Measurements from ENCODE around the gene PLXNA3.
A peak's percentile ranks its signal among the peaks of the same experiment; 100 is the strongest.
"Not testable (repeated sequence)": the region's sequence is repeated elsewhere in the genome, so short reads cannot be mapped to it uniquely, and the experiment has no call there.

The PLXNA3 gene

GRCh38 chrX:154482786-154483185 is 24.7 kb downstream of the PLXNA3 start:
- no peak for DNase-seq

DNA sequence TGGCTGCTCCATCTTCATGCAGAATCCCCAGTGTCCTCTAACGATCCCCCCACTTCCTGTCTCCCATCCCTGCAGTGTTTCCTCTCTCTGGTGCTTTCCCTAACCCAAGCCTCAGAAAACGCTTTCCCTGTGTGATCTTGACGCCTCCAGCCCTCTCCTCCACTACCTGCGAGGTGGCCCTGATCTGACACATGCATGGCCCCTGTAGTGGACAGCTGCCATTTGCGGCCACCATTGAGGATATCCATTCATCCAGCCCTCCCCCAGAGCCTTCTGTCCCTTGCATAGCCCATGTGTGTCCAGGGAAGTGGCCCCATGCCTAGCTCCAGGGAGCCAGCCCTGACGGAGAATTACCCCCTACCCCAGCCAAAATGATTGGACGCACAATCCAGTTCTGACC is 25.2 kb downstream of the PLXNA3 start:
- DNase-seq = no peak

- DNase-seq = no peak
Measured at GRCh38 chrX:154484255-154485149, 26.4 kb downstream of the PLXNA3 start.

GRCh38 chrX:154485150-154486051 is 27.3 kb downstream of the PLXNA3 start:
- DNase-seq = no peak

GRCh38 chrX:154486052-154486395 is 27.9 kb downstream of the PLXNA3 start:
- DNase-seq = peak; percentile 29

- peak; percentile 65 for DNase-seq
Measured at GRCh38 chrX:154486396-154487207, 28.5 kb downstream of the PLXNA3 start, which contains the start of gene UBL4A. Gene UBL4A, minus strand, starts transcription at chrX:154486615. Its CDS starts 31 bp downstream, at chrX:154486584.

DNA sequence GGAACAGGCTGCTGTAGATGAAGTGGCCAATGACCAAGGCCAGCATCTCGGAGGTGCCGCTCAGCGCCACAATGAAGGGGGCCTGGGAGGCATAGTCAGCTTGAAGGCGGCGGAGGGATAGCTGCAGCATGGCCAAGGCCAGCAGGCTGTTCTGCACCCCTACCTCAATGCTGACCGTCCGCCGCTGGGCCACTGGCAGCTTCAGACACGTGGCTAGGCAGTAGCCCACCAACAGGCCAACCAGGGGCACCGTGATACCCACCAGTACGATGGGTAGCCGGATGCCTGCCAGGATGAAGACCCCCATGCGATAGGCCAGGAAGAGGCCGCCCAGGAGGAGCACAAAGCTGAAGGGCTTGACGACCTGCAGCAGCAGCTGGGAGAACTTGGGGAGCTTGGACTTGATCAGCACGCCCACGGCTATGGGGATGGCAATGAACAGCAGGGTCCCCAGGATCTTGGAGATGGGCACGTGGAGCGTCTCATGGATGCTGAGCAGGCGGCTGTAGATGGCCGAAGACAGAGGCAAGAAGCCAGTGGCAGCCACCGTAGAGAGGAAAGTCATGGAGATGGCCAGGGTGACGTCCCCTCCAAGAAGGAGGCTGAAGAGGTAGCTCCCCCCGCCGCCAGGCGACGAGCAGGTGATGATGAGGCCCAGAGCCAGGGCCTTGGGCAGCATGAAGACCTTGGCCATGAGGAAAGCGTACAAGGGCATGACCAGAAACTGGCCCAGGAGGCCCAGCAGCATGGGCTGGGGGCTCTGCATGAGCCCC is 29.6 kb downstream of the PLXNA3 start:
- no peak for DNase-seq

DNA sequence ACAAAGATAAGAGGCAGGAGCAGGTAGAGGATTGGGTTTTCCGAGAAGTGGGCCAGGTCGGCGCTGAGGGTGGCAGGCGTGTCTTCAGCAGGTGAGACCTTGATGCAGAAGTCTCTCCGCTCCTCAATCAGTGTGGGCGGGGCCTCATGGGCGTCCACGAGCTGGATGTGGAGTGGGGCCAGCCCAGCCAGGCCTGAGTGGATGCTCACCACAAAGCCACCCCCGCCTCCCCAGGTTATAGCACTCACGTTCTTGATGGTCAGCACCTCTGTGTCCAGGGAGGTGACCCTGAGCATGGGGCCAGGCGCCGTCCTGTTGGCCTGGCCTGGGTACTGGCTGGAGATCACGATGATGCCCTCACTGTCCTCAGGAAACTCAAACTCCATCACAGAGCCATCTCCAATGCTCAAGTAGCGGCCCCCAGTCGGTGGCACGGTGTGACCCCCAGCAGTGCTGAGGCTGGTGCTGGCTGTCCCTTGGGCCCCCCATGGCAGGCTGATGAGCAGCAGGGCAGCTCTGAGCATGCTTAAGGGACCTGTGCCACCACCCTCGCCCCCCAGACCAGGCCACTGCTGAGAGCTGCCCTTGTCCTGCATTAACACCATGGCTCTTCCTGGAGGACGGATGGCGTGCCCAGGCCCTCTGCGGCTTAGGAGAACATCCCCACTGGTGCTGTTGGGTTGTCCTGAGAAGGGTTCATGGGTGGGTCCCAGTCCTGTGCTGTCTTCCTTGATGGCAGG is 30.4 kb downstream of the PLXNA3 start:
- no peak for DNase-seq

GRCh38 chrX:154489182-154489581 is 31.1 kb downstream of the PLXNA3 start:
- DNase-seq = no peak

DNA sequence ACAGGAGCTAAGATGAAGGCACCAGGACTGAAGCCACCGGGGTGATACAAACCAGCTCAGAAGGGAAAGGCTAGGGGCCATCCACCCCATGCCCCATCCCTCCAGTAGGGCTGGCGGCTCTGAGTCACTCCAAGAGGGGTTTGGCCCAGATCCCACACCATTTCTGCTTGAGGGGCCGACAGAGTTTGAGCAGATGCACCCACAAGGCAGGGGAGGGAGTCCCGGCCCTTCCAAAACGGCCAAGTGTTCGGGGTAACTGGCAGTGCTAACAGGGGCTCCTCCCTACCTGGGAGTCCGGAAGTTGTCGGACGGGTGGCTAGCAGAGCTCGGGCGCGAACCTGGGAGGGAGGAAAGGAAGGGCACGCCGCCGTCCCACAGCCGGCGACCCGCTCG is 31.9 kb downstream of the PLXNA3 start:
- peak; percentile 44 for DNase-seq

- peak; percentile 95 for DNase-seq
Measured at GRCh38 chrX:154490414-154491083, 32.5 kb downstream of the PLXNA3 start, which contains the start of gene SLC10A3. Gene SLC10A3, minus strand, starts transcription at chrX:154490629. Its CDS starts 1,689 bp downstream, at chrX:154488940.

- no peak for DNase-seq
Measured at GRCh38 chrX:154494715-154495114, 36.6 kb downstream of the PLXNA3 start.

DNA sequence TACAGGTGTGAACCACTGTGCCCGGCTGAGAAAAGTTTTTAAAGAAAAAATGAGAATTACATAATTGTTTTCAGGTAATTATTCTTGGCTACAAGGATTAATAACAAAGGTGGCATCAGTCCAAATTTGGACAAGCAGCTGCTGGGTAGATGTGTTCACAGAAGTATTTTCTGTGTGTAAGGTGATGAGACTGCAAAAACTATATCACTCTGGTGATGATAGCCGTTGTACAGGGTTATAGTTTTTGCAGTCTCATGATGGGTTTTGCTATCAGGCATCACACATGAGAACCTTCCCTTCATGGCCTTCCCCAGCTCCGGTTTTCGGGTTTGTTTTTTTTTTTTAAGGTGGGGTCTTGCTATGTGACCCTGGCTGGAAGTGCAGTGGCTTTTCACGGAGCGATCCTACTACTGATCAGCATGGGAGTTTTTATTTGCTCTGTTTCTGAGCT is 37.4 kb downstream of the PLXNA3 start:
- DNase-seq = no peak

GRCh38 chrX:154496591-154497137 is 38.6 kb downstream of the PLXNA3 start:
- DNase-seq = not testable (repeated sequence)

DNA sequence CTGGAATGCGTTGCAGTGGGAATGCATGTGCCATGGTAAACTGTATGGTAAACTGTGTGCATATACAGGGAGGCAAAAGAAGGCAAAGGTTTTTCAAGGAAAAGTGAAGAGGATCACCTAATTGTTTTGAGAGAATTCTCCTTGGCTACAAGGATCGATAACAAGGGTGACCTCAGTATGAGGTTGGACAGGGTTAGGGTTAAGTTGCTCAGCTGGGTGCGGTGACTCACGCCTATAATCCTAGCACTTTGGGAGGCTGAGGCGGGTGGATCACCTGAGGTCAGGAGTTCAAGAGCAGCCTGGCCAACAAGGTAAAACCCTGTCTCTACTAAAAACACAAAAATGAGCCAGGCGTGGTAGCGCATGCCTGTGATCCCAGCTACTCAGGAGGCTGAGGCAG is 43.3 kb downstream of the PLXNA3 start:
- not testable (repeated sequence) for DNase-seq

GRCh38 chrX:154502098-154502497 is 44.0 kb downstream of the PLXNA3 start:
- no peak for DNase-seq

- no peak for DNase-seq
Measured at GRCh38 chrX:154502989-154503388, 44.9 kb downstream of the PLXNA3 start.

GRCh38 chrX:154505734-154506133 is 47.7 kb downstream of the PLXNA3 start:
- DNase-seq = no peak

DNA sequence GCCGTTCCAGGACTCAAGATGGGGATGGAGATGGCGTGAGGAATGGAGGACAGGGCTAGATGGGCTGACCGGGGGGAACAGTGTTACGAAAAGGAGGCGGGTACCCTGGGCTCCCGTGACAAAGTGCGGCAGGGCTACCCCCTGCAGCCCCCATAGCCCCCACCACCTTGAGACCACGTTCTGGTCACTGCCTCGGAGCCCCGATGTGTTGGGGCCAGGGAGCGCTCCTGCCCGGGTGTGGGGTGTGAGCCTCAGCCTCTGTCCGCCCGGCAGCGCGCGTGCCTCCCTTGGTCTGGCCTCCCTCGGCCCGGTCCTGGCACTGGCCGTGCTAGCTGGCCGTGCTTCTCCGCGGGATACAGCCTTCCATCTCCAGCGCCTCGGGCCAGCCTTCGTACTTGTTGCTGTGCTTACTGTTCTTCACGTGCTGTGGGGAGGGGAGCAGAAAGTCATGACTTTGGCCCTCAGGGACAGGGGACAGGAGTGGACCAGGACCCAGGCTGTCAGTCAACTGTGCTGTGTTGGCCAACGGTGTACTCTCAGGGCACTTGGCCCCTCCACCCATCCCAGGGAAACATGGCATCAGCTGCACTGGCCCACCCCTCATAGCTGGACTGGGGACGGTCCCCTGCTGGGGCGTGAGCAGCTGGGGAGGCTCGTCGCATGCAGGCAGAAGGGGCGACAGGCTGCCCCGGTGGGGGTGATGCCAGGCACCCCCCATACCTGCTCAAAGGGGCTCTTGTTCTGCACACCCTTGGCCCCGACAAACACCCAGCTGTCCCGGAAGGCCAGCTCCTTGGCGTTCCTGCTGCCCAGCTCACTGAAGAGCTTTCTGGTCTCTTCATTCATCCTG is 48.6 kb downstream of the PLXNA3 start:
- no peak for DNase-seq

All from NCI-H69 (cell line).